Large intestine (tissue), 3 donors: ENCODE results near the gene NCAPD2. TPM values are rescaled to one million over a fixed set of nuclear protein-coding genes. Genes with fewer than 3 reads are reported as not detected.

ENCODE experiments used
- DNase-seq, 2 donors: peaks; one replicate each; pipeline versions ENCODE4 v3.0.0 to v3.0.0-alpha.2; 2013
- H3K27ac ChIP-seq: one replicate; pipeline ENCODE4 v1.5.1; 2013; ENCODE audit warnings: low read length
- H3K27me3 ChIP-seq: 2 replicates; pipeline ENCODE4 v1.6.1; 2013; ENCODE audit warnings: low read length; ENCODE audit not compliant: control insufficient read depth, insufficient read depth
- H3K36me3 ChIP-seq: 2 replicates; pipeline ENCODE4 v1.6.1; 2013; ENCODE audit warnings: low read length; ENCODE audit not compliant: control insufficient read depth, insufficient read depth
- H3K4me1 ChIP-seq: one replicate; pipeline ENCODE4 v1.6.1; 2013; ENCODE audit warnings: low read length; ENCODE audit not compliant: control insufficient read depth, insufficient read depth
- H3K4me3 ChIP-seq: one replicate; pipeline ENCODE4 v1.5.1; 2013; ENCODE audit warnings: low read length
- H3K9me3 ChIP-seq: one replicate; pipeline ENCODE4 v1.6.1; 2013; ENCODE audit warnings: mild to moderate bottlenecking, low read depth, low read length, moderate library complexity; ENCODE audit not compliant: control insufficient read depth
- WGBS: methylation state at CpG from one replicate; pipeline ENCODE4 v1.1.5; 2013; ENCODE audit warnings: low lambda C conversion rate; ENCODE audit not compliant: insufficient coverage; 5-methylcytosine and 5-hydroxymethylcytosine counted together
- polyA plus RNA-seq: library from polyadenylated mRNA; unstranded; fragments of 120-200 nt; gene quantifications from one replicate; pipeline ENCODE4 v1.2.1, GENCODE V29; 2013

Gene NCAPD2
- polyA plus RNA-seq, 1 donor: 38.6 TPM

DNA sequence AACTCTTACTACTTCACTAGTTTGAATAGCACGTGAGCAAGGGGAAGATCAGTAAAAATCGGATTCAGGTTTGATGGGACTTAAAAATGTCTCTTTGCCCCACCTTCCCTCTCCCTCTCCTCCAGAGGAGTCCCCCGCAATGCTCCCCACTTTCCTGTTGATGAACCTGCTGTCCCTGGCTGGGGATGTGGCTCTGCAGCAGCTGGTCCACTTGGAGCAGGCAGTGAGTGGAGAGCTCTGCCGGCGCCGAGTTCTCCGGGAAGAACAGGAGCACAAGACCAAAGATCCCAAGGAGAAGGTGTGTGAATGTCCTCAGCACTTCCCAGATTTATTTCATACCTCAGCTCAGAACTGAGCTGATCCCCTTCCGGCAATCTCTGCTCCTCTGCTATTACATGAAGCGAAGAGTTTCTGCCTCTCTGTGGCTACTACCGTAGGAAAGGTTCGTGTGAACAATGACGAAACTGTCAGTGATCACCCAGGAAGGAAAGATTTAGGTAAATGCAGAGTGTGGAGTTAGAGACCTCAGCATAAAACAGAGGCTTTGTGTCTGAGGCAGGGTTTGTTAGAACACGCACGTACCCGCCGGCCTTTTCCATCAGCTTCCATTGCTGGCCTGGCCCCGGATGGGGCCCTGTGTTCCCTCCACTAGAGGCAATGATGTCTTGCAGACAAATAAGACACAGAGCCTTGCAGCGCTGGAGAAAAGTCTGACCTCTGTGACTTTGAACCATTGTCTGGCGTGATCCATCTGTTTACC, 33.0 kb downstream of the NCAPD2 start:
- DNase-seq: no peak
- H3K9me3 ChIP-seq: no peaks in the 10 kb centered on the region
- H3K36me3 ChIP-seq: peaks cover 92% of the 10 kb centered on the region
- 71% methylated on average over 1 of the region's 19 CpGs for WGBS
- no peak overlapping the region for H3K4me3 ChIP-seq
- H3K4me1 ChIP-seq: peaks cover 5% of the 10 kb centered on the region
- H3K27ac ChIP-seq: no peak overlapping the region
- no peaks in the 10 kb centered on the region for H3K27me3 ChIP-seq

DNA sequence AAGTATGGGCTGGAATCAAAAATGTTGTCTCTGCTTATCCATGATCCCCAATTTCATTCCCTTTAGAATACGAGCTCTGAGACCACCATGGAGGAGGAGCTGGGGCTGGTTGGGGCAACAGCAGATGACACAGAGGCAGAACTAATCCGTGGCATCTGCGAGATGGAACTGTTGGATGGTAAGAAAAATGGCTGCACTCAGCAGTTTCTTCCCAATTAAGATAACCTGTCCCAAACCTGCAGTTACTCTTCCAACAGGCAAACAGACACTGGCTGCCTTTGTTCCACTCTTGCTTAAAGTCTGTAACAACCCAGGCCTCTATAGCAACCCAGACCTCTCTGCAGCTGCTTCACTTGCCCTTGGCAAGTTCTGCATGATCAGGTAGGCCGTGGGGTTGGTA, 33.8 kb downstream of the NCAPD2 start:
- H3K9me3 ChIP-seq: no peaks in the 10 kb centered on the region
- H3K36me3 ChIP-seq: peaks cover 84% of the 10 kb centered on the region
- WGBS: no CpG with 5 or more reads among the region's 4 CpGs
- no peak for DNase-seq
- no peaks in the 10 kb centered on the region for H3K27me3 ChIP-seq
- H3K4me3 ChIP-seq: no peak overlapping the region
- H3K27ac ChIP-seq: no peak overlapping the region
- H3K4me1 ChIP-seq: peaks cover 13% of the 10 kb centered on the region

DNA sequence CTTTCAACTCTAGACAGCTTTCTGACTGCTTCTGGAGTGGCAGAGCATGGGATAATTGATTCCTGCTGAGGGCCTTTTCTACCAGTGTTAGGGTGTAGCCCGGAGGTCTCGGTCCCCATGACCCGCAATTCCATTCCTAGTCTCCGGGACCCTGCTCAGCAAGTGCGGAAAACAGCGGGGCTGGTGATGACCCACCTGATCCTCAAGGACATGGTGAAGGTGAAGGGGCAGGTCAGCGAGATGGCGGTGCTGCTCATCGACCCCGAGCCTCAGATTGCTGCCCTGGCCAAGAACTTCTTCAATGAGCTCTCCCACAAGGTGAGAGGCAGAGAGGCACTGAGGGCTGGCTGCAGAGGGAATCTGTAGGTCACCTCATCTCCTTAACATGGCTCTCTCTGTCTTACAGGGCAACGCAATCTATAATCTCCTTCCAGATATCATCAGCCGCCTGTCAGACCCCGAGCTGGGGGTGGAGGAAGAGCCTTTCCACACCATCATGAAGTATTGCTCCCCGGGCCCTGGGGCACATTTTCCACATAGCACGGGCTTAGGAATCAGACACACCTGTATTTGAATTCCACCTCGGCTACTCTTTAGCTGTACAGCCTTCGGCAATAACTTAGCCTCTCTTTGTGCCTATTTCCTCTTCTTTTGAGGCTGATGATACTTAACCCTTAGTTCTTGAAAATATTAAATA, 34.8 kb downstream of the NCAPD2 start:
- peaks cover 74% of the 10 kb centered on the region for H3K36me3 ChIP-seq
- peaks cover 19% of the 10 kb centered on the region for H3K4me1 ChIP-seq
- H3K9me3 ChIP-seq: no peaks in the 10 kb centered on the region
- DNase-seq: no peak
- WGBS: 80% methylated on average over 1 of the region's 17 CpGs
- H3K27me3 ChIP-seq: no peaks in the 10 kb centered on the region
- H3K27ac ChIP-seq: no peak overlapping the region
- H3K4me3 ChIP-seq: no peak overlapping the region

DNA sequence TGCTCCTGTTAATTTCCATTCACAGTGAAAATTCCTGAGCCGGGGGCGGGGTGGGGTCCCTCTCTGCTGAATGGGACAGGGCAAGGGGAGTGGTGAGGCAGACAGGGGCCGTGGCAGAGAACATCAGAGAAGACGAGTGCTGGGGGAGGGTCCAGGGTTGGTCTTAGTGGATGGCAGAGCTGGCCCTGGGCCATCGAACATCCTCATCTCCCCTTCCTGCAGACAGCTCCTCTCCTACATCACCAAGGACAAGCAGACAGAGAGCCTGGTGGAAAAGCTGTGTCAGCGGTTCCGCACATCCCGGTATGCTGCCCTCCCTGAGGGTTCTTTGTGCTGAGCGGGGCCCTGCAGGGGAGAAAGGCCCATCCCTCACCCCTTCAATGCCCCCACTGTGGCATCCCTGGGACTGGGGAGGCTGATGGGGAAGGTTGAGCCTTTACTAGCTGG, 35.4 kb downstream of the NCAPD2 start:
- no peak for DNase-seq
- Histone ChIP-seq H3K27ac (no peak overlapping the region), H3K4me1 (peaks cover 19% of the 10 kb centered on the region), H3K36me3 (peaks cover 69% of the 10 kb centered on the region), H3K27me3 (no peaks in the 10 kb centered on the region), H3K4me3 (no peak overlapping the region), H3K9me3 (no peaks in the 10 kb centered on the region)
- no CpG with 5 or more reads among the region's 9 CpGs for WGBS

DNA sequence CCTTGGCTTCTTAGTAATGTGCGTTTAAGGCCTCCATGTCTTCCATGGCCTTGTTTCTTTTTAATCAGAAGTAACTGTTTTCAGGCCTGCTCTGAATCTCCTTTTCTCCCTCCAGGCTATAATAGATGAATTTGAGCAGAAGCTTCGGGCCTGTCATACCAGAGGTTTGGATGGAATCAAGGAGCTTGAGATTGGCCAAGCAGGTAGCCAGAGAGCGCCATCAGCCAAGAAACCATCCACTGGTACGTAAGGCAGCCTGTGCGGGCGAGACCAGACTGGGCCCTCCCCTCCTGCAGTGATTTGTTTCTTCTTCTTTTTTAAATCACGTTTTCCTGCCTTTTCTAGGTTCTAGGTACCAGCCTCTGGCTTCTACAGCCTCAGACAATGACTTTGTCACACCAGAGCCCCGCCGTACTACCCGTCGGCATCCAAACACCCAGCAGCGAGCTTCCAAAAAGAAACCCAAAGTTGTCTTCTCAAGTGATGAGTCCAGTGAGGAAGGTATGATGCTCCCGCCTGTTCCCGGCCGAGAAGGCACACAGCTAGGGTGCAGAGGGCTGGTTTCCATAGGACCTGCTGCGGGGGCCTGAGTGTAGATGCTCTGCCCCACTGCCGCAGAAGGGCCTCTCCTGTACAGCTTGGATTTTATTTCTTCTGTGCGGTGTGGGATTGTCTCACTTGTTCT, 36.8 kb downstream of the NCAPD2 start:
- no peak for DNase-seq
- Histone ChIP-seq H3K27me3 (no peaks in the 10 kb centered on the region), H3K4me1 (peaks cover 21% of the 10 kb centered on the region), H3K9me3 (no peaks in the 10 kb centered on the region), H3K4me3 (no peak overlapping the region), H3K36me3 (peaks cover 56% of the 10 kb centered on the region), H3K27ac (no peak overlapping the region)
- 94% methylated on average over 3 of the region's 18 CpGs for WGBS

DNA sequence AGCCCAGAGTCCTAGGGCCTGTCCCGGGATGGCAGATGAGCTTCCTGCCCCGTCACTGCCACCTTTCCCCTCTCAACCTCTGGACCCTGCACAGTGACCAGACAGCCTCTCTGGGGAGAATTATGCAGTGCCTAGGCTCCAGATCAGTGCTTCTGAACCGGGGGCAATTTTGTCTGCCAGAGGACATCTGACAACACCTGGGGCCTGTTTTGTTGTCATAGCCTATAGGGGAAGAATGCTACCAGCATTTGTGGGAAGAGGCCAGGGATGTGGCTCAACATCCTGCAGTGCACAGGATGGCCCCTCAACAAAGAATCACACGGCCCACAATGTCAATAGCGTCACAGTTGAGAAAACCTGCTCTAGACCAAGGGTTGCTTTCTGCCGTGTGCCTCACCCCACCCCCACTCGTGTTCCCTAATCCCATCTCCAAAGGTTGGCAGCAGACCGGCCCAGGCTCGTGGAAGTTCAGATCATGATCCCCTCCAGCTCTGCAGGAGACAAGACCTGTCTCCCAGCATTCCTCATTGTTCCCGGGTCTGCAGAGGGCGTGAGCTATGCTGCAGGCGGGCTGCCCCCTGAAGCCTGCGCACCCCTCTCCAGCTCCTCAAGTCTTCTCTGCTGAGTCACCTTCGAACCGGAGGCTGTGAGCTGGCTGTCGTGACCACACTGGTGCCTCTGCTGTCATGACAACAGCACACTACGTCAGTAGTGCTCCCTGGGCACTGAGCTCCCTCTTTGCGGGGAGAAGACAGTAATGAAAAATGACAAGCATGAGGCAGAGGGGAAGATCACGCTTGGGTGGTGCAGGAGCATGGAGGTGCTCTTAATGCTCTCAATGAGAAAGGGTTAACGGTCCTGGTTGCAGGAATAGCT, 38.4 kb downstream of the NCAPD2 start:
- DNase-seq: peak; percentile 79 to 86
- peak overlapping the region; percentile 99 for H3K4me3 ChIP-seq
- peaks cover 32% of the 10 kb centered on the region for H3K4me1 ChIP-seq
- no peaks in the 10 kb centered on the region for H3K9me3 ChIP-seq
- H3K27me3 ChIP-seq: no peaks in the 10 kb centered on the region
- WGBS: no CpG with 5 or more reads among the region's 20 CpGs
- peak overlapping the region; percentile 98 for H3K27ac ChIP-seq
- H3K36me3 ChIP-seq: peaks cover 55% of the 10 kb centered on the region

DNA sequence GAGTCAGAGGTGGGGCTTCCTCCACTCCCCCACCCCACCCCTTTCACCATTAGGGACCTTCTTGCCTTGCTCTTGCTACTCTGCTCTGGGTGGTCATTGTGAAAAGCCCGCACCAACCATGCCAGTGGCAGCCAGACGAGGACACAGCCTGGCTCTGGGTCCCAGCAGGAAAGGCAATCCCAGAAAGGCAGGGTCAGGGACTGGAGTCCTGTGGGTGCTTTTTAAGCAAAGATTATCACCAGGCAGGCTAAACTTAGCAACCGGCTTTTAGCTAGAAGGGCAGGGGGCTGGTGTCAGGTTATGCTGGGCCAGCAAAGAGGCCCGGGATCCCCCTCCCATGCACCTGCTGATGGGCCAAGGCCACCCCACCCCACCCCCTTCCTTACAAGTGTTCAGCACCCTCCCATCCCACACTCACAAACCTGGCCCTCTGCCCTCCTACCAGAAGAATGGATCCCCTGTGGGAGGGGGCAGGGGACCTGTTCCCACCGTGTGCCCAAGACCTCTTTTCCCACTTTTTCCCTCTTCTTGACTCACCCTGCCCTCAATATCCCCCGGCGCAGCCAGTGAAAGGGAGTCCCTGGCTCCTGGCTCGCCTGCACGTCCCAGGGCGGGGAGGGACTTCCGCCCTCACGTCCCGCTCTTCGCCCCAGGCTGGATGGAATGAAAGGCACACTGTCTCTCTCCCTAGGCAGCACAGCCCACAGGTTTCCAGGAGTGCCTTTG, 39.2 kb downstream of the NCAPD2 start:
- Histone ChIP-seq H3K36me3 (peaks cover 55% of the 10 kb centered on the region), H3K4me3 (peak overlapping the region; percentile 99), H3K9me3 (no peaks in the 10 kb centered on the region), H3K27me3 (no peaks in the 10 kb centered on the region), H3K4me1 (peaks cover 32% of the 10 kb centered on the region), H3K27ac (peak overlapping the region; percentile 98)
- no CpG with 5 or more reads among the region's 14 CpGs for WGBS
- DNase-seq: peak in 1 of 2 donors; percentile 76

DNA sequence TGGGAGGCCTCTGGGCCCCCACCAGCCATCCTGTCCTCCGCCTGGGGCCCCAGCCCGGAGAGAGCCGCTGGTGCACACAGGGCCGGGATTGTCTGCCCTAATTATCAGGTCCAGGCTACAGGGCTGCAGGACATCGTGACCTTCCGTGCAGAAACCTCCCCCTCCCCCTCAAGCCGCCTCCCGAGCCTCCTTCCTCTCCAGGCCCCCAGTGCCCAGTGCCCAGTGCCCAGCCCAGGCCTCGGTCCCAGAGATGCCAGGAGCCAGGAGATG, 39.7 kb downstream of the NCAPD2 start:
- peak in 1 of 2 donors; percentile 90 for DNase-seq
- Histone ChIP-seq H3K36me3 (peaks cover 55% of the 10 kb centered on the region), H3K27ac (peak overlapping the region; percentile 98), H3K4me3 (peak overlapping the region; percentile 99), H3K9me3 (no peaks in the 10 kb centered on the region), H3K27me3 (no peaks in the 10 kb centered on the region), H3K4me1 (peaks cover 32% of the 10 kb centered on the region)
- no CpG with 5 or more reads among the region's 9 CpGs for WGBS

DNA sequence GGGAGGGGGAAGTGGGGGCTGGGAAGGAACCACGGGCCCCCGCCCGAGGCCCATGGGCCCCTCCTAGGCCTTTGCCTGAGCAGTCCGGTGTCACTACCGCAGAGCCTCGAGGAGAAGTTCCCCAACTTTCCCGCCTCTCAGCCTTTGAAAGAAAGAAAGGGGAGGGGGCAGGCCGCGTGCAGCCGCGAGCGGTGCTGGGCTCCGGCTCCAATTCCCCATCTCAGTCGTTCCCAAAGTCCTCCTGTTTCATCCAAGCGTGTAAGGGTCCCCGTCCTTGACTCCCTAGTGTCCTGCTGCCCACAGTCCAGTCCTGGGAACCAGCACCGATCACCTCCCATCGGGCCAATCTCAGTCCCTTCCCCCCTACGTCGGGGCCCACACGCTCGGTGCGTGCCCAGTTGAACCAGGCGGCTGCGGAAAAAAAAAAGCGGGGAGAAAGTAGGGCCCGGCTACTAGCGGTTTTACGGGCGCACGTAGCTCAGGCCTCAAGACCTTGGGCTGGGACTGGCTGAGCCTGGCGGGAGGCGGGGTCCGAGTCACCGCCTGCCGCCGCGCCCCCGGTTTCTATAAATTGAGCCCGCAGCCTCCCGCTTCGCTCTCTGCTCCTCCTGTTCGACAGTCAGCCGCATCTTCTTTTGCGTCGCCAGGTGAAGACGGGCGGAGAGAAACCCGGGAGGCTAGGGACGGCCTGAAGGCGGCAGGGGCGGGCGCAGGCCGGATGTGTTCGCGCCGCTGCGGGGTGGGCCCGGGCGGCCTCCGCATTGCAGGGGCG, 40.2 kb downstream of the NCAPD2 start, which contains the start of gene GAPDH:
Gene GAPDH, plus strand, starts transcription at position 595 of the 772 bp plus-strand sequence. CDS start 316 bp downstream, outside the sequence.
- H3K4me3 ChIP-seq: peak within 1 kb of the TSS; percentile 99
- no CpG with 5 or more reads among the region's 62 CpGs for WGBS

More for the DNA sequence above, 40.2 kb downstream of the NCAPD2 start, which contains the start of gene GAPDH:
- Histone ChIP-seq H3K9me3 (no peaks in the 10 kb centered on the region), H3K36me3 (peaks cover 55% of the 10 kb centered on the region), H3K4me1 (peaks cover 32% of the 10 kb centered on the region), H3K27ac (peak within 1 kb of the TSS; percentile 98), H3K27me3 (no peaks in the 10 kb centered on the region)
- DNase-seq: peak; percentile 97 to 99
